Activated naive CD8-positive, alpha-beta T cell treated with anti-CD3 and anti-CD28 coated beads, Interleukin-2, amount 50 U/mL, for 24 hours (primary cell): ENCODE results near the gene TTLL11.

Experiments
- ATAC-seq: fragments of 150-1000 bp; cut with Tn5 transposase; one replicate; pipeline ENCODE4 v1.10.0; 2021
- DNase-seq: peaks from one replicate; pipeline ENCODE4 v3.0.0; 2021
- H3K27ac Mint-ChIP-seq: one replicate; pipeline ENCODE4 v1.8.0; 2021; ENCODE audit warnings: mild to moderate bottlenecking, mixed read lengths
- H3K27me3 Mint-ChIP-seq: one replicate; pipeline ENCODE4 v1.8.0; 2021; ENCODE audit warnings: mixed read lengths
- H3K36me3 Mint-ChIP-seq: one replicate; pipeline ENCODE4 v1.8.0; 2021; ENCODE audit warnings: low read depth, mixed read lengths
- H3K4me1 Mint-ChIP-seq: one replicate; pipeline ENCODE4 v1.8.0; 2021; ENCODE audit warnings: mixed read lengths
- H3K4me3 Mint-ChIP-seq: one replicate; pipeline ENCODE4 v1.8.0; 2021; ENCODE audit warnings: mild to moderate bottlenecking, moderate library complexity, mixed read lengths
- H3K9me3 Mint-ChIP-seq: one replicate; pipeline ENCODE4 v1.8.0; 2021; ENCODE audit warnings: mixed read lengths

TTLL11 gene

GRCh38 chr9:122128007-122128968 is 35.2 kb upstream of the TTLL11 start:
- Mint-ChIP-seq H3K27ac (no peak overlapping the region), H3K27me3 (peaks cover 27% of the 10 kb centered on the region), H3K9me3 (no peaks in the 10 kb centered on the region), H3K36me3 (no peaks in the 10 kb centered on the region), H3K4me1 (peaks cover 13% of the 10 kb centered on the region), H3K4me3 (no peak overlapping the region)
- ATAC-seq (no peak), DNase-seq (no peak)

DNA sequence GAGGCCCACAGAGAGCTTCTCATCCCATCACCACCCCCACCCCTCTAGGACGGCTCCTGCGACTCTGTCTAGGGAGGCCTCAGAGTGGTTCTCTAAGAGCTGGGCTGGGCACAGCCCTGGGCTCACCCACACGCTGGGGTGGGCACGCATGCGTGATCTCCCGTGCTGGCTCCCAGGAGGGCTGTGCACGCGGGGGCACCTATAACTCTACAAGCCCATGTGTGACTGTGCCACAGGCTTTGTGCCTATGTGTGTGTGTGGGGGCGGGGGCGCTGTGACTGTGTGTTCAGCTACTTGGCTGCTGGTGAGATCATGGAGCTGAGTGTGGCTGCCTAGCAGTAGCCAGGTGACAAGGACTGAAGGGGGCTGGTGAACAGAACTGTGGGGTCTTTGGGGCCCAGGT is 34.3 kb upstream of the TTLL11 start:
- H3K9me3 Mint-ChIP-seq: no peaks in the 10 kb centered on the region
- peaks cover 13% of the 10 kb centered on the region for H3K4me1 Mint-ChIP-seq
- ATAC-seq: no peak
- no peak overlapping the region for H3K4me3 Mint-ChIP-seq
- DNase-seq: peak; percentile 27
- H3K27ac Mint-ChIP-seq: no peak overlapping the region
- no peaks in the 10 kb centered on the region for H3K36me3 Mint-ChIP-seq
- peaks cover 27% of the 10 kb centered on the region for H3K27me3 Mint-ChIP-seq

DNA sequence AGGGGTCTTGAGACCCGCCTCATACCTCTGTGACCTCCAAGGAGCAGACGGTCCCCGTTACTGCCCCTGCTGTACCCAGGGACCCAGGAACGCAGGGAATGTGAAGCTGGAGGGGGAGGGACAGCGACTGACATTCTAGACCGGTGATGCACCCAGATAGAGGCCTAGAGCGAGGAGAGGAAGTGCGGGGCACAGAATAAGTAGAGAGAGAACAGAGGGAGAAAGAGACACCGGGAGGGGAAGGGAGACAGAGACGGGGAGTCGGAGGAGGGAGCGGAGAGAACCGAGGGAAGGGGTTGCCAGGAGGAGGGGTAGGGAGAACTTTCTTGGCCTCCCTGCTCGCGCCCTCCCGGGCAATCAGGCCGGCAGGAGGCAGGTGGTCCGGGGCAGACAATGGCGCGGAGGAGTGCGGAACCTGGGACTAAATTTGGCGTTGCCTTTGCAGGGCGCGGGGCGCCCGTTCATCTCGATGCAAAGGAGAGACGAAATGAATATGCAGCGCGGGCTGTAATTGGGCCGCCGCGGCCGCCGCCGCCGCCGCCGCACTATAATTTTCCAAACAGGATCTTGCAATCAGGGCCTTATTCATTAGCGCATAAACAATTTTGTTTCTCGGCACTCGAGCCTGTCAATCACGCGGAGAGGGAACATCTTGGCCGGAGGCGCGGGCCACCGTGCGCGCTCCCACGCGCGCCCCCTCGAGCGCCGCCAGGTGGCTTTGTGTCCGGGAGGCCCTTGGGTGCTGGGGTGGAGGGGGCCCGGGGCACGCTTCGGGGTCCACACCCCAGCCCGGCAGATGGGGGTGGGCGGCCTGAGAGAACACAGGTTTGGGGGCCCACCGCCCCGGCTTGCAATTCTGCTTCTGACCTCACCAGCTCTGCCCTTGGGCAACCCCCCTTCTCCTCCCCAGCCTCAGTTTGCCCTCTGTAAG is 33.5 kb upstream of the TTLL11 start:
- DNase-seq: no peak
- Mint-ChIP-seq H3K4me1 (peaks cover 13% of the 10 kb centered on the region), H3K9me3 (no peaks in the 10 kb centered on the region), H3K27ac (peak overlapping the region; percentile 19), H3K27me3 (peaks cover 27% of the 10 kb centered on the region), H3K36me3 (no peaks in the 10 kb centered on the region), H3K4me3 (peak overlapping the region; percentile 58)
- ATAC-seq: no peak

DNA sequence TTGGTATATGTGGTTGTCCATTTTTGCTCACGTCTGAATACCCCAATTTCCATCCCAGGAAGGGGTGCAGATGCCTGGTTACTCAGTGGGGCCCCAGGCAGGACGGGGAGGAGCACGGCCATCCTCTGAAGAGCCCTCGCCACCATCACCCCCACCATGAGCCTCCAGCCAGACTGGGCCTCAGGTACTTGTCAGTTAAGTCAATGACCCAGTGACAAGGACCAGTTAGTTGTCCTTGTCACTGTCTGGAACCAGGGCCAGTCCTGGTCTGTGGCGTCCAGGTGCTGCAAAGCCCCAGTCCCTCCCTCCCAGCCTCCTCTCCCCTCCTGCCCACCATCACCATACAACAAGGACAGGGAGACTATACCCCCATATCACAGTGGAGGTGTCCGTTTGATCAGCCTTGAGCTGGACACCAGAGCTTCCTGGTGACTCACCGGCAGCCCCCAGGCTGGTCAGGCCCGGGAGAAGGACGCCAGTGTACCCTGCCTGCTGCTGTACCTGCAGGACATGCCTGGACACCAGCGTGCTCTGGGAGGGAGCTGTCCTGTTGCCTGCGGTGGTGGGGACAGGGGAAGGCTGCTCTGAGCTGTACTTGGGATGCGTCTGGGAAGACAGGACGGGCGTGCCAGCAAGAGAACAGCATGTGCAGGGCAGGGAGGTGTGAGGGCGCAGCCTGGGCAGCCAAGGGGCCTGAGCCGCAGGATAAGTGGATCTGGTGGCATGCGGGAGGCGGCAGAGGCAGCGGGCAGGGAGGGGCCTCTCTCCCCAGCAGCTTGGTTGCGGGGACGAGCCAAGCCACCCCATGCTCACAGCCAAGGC is 32.6 kb upstream of the TTLL11 start:
- Mint-ChIP-seq H3K4me3 (no peak overlapping the region), H3K36me3 (no peaks in the 10 kb centered on the region), H3K4me1 (peaks cover 13% of the 10 kb centered on the region), H3K27me3 (peaks cover 27% of the 10 kb centered on the region), H3K9me3 (no peaks in the 10 kb centered on the region), H3K27ac (no peak overlapping the region)
- DNase-seq (no peak), ATAC-seq (peak; percentile 2)

DNA sequence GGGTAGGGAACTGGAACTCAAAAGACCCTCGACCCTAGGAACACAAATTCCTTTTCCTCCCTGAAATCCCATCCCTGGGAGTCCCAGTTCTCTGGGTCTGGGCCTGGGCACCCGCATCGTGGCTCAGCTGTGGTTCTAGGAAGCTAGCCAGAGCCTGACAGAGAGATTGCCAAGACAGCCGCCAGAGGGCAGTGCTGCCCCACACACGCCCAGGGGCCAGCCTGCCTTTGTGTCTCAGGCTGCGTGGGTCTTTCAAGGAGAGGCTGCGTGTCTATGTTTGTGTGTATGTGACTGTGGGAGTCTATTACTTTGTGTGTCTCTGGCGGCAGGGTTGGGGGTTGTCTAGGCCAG is 32.0 kb upstream of the TTLL11 start:
- no peak overlapping the region for H3K4me3 Mint-ChIP-seq
- ATAC-seq: peak; percentile 69
- peak; percentile 81 for DNase-seq
- no peaks in the 10 kb centered on the region for H3K9me3 Mint-ChIP-seq
- H3K36me3 Mint-ChIP-seq: no peaks in the 10 kb centered on the region
- peaks cover 13% of the 10 kb centered on the region for H3K4me1 Mint-ChIP-seq
- H3K27me3 Mint-ChIP-seq: peaks cover 27% of the 10 kb centered on the region
- H3K27ac Mint-ChIP-seq: no peak overlapping the region

GRCh38 chr9:122124528-122124927 is 31.4 kb upstream of the TTLL11 start:
- Mint-ChIP-seq H3K4me1 (peaks cover 13% of the 10 kb centered on the region), H3K36me3 (no peaks in the 10 kb centered on the region), H3K27me3 (peaks cover 27% of the 10 kb centered on the region), H3K9me3 (no peaks in the 10 kb centered on the region), H3K4me3 (no peak overlapping the region), H3K27ac (no peak overlapping the region)
- ATAC-seq: no peak
- no peak for DNase-seq

GRCh38 chr9:122124048-122124447 is 30.9 kb upstream of the TTLL11 start:
- peaks cover 13% of the 10 kb centered on the region for H3K4me1 Mint-ChIP-seq

GRCh38 chr9:122122903-122123632 is 30.0 kb upstream of the TTLL11 start:
- Mint-ChIP-seq H3K36me3 (no peaks in the 10 kb centered on the region), H3K9me3 (no peaks in the 10 kb centered on the region), H3K4me1 (peaks cover 11% of the 10 kb centered on the region), H3K4me3 (no peak overlapping the region), H3K27me3 (peaks cover 27% of the 10 kb centered on the region), H3K27ac (no peak overlapping the region)
- DNase-seq: peak; percentile 82
- ATAC-seq: peak; percentile 38

More at GRCh38 chr9:122124048-122124447, 30.9 kb upstream of the TTLL11 start:
- H3K27me3 Mint-ChIP-seq: peaks cover 27% of the 10 kb centered on the region
- H3K27ac Mint-ChIP-seq: no peak overlapping the region
- H3K36me3 Mint-ChIP-seq: no peaks in the 10 kb centered on the region
- DNase-seq: no peak
- H3K9me3 Mint-ChIP-seq: no peaks in the 10 kb centered on the region
- no peak for ATAC-seq
- no peak overlapping the region for H3K4me3 Mint-ChIP-seq

GRCh38 chr9:122122468-122122867 is 29.4 kb upstream of the TTLL11 start:
- H3K4me3 Mint-ChIP-seq: no peak overlapping the region
- no peaks in the 10 kb centered on the region for H3K36me3 Mint-ChIP-seq
- peaks cover 27% of the 10 kb centered on the region for H3K27me3 Mint-ChIP-seq
- peaks cover 9% of the 10 kb centered on the region for H3K4me1 Mint-ChIP-seq
- H3K9me3 Mint-ChIP-seq: no peaks in the 10 kb centered on the region
- DNase-seq: no peak
- no peak for ATAC-seq
- H3K27ac Mint-ChIP-seq: no peak overlapping the region

DNA sequence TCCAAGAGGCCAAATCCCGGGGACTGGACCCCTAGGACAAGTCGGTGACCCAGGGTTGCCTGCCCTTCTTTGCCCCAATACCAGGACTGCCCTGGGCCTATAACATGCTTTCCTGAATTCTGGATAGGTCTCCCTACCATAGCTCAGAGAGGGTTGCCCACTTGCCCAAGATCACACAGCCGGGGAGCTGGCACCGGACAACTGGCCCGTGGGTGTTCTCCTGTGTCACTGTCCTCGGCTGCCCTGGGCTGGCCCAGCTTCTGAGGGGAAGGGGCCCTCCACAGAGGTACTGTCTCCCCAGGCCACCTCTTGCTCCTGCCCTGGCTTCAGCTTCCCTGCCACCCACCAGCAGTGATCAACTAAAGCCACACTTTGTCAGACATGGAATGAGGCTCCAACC is 28.8 kb upstream of the TTLL11 start:
- no peaks in the 10 kb centered on the region for H3K9me3 Mint-ChIP-seq
- DNase-seq: no peak
- peaks cover 25% of the 10 kb centered on the region for H3K27me3 Mint-ChIP-seq
- ATAC-seq: no peak
- H3K36me3 Mint-ChIP-seq: no peaks in the 10 kb centered on the region
- H3K27ac Mint-ChIP-seq: no peak overlapping the region
- no peak overlapping the region for H3K4me3 Mint-ChIP-seq
- peaks cover 7% of the 10 kb centered on the region for H3K4me1 Mint-ChIP-seq

DNA sequence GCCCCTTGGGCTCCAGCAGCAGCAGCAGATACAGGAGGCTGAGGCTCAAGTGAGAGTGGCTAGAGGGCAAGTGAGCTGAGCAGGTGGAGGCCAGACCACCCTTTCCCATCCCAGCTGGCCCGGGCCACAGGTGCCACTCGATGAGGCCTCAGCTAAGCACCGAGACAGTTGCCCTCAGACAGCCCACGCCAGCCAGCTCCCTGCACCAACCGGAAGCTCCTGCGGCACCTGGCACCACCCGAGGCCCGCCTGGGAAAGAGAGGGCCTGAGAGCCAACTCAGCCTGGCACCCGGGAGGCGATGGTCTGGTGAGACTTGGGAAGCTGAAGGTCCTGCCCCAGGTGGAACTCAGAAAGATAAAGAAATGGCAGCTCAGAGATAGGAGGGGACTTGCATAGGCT is 28.3 kb upstream of the TTLL11 start:
- Mint-ChIP-seq H3K27ac (no peak overlapping the region), H3K27me3 (peaks cover 21% of the 10 kb centered on the region), H3K9me3 (no peaks in the 10 kb centered on the region), H3K4me1 (peaks cover 4% of the 10 kb centered on the region), H3K4me3 (no peak overlapping the region), H3K36me3 (no peaks in the 10 kb centered on the region)
- ATAC-seq (no peak), DNase-seq (no peak)

DNA sequence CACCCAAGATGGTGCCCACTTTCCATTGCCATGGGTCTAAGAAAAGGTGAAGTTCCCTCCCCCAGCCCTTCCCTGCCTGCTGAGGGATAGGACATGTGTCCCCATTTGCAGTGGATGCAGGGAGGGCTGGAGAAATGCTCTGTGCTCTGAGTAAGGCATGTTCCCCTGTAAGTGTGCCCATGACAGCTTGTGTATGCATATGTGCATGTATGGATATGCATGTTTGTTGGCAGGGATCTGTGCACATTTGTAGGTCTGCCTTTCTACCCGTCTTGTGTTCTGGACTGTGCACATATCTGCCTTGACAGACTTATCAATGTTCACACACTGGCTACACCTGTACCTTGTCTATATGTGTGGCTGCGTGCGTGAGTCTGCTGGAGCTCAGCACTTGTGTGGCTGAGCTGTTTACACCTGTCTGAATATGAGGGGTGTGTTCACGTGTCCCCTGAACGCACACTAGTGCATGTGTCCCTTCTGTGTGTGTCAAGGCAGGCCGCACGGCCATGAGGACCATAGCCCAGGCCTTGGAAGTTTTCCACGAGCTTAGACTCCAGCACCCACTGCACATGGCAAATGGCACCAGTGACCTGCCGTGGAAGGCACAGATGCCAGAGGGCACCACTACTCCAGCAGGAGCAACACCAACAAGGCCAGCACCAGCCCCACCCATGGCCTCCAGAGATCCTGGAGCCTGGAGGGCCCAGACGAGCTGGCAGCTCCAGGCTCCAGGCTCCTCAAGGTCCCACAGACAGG is 27.4 kb upstream of the TTLL11 start:
- Mint-ChIP-seq H3K27me3 (peaks cover 13% of the 10 kb centered on the region), H3K4me1 (peaks cover 2% of the 10 kb centered on the region), H3K36me3 (no peaks in the 10 kb centered on the region), H3K9me3 (no peaks in the 10 kb centered on the region), H3K4me3 (no peak overlapping the region), H3K27ac (no peak overlapping the region)
- ATAC-seq: no peak
- no peak for DNase-seq

GRCh38 chr9:122119721-122120120 is 26.6 kb upstream of the TTLL11 start:
- no peak overlapping the region for H3K4me3 Mint-ChIP-seq
- H3K4me1 Mint-ChIP-seq: no peaks in the 10 kb centered on the region
- no peaks in the 10 kb centered on the region for H3K9me3 Mint-ChIP-seq
- DNase-seq (no peak), ATAC-seq (no peak)
- H3K36me3 Mint-ChIP-seq: no peaks in the 10 kb centered on the region
- peaks cover 7% of the 10 kb centered on the region for H3K27me3 Mint-ChIP-seq
- no peak overlapping the region for H3K27ac Mint-ChIP-seq
